HG03139 (cell line): ENCODE measurements around the gene TGFB1.
"Not testable (repeated sequence)": the region's sequence is repeated elsewhere in the genome, so short reads cannot be mapped to it uniquely, and the experiment has no call there.

Experiments used
- ATAC-seq: cut with Tn5 transposase; IDR thresholded peaks from one replicate; pipeline ENCODE4 v1.9.1; 2021; ENCODE audit not compliant: unreplicated experiment

The TGFB1 gene

GRCh38 chr19:41304706-41305483, 48.8 kb downstream of the TGFB1 start:
- ATAC-seq = no peak

DNA sequence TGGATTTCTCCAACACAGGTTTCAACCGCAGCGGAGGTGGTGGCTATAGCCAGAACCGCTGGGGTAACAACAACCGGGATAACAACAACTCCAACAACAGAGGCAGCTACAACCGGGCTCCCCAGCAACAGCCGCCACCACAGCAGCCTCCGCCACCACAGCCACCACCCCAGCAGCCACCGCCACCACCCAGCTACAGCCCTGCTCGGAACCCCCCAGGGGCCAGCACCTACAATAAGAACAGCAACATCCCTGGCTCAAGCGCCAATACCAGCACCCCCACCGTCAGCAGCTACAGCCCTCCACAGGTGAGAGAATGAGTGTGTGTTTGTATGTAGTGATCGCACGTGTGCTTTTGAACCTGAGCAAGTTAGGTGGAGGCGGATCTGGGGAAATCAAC, 49.8 kb downstream of the TGFB1 start:
- ATAC-seq = no peak

- no peak for ATAC-seq
Measured at GRCh38 chr19:41302624-41303351, 50.9 kb downstream of the TGFB1 start.

GRCh38 chr19:41300555-41300954, 53.2 kb downstream of the TGFB1 start:
- no peak for ATAC-seq

- no peak for ATAC-seq
Measured at GRCh38 chr19:41299755-41300089, 54.0 kb downstream of the TGFB1 start.

DNA sequence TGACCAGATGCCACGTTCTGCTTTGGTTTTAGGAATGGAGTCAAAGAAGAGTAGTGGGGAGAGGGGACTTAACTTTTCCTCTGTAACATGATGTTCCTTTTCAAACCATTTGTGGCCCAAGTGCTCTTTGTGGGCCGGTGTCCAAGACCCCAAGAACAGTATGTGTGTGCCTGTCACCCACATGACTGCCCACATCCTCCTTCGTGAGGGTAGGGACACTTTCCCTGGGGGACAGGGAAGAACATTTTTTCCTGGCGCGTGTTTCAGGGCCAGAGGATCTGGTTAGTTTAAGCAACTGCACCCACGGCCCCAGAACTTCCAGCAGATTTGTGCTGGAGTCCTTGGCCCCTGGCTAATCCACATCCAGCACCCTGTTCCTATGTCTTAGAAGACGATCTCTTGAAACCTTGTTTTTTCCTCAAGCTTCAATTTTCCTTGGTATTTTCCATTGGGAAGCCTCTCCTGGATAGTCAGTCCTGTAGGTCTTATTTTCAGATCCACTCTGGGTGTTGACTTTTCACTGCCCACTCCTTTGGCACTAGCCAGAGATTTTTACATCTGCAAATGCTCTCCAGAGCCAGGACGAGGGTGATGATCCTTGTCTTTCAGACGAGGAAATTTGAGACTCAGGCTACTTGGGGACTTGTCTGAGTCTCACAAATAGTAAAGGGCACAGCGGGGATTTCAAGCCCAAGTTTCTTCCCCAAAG, 54.5 kb downstream of the TGFB1 start:
- no peak for ATAC-seq

DNA sequence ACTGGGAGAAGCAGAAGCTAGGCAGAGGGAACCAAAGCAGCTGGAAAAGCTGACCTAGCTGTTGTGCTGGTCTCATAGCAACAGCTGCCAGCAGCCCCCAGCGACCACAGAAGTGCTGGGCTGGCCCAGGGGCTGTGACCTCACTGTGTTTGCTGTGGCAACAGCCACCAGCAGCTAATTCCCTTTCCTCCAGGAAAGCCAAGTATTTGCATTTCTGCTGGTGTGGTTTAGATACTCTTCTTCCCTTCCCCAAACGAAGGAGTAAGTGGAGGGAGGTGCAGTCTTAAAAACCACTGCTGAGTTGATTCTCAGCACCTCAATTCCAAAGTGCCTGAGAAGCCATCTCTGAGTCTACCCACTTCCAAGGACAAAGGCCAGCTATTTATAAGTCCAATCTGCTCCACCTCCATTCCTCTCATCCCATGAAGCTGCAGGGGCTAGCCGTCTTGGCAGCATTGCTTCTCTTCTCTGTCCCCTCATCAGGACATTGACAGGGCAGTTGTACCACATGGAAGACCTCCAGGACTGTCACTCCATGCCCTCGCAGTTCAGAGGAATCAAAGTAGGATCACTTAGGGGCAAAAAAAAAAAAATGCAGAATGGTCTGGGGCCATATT, 55.3 kb downstream of the TGFB1 start:
- ATAC-seq = no peak

GRCh38 chr19:41297628-41298347, 55.9 kb downstream of the TGFB1 start:
- peak; percentile 60 for ATAC-seq

- ATAC-seq = no peak
Measured at GRCh38 chr19:41296433-41296871, 57.3 kb downstream of the TGFB1 start.

GRCh38 chr19:41295499-41295898, 58.2 kb downstream of the TGFB1 start:
- no peak for ATAC-seq

DNA sequence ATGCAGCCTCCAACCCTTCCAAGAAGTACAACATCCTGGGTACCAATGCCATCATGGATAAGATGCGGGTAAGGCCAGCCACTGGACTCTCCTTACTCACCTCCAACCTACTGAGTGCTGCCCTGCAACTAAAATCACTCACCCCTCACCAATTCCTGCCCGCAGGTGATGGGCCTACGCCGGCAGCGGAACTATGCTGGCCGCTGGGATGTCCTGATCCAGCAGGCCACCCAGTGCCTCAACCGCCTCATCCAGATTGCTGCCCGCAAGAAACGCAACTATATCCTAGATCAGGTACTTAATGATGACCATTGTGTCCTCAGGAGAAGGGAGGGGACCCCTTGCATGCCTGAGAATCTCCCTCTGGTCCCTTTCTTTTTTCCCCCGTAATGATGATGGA, 59.3 kb downstream of the TGFB1 start:
- no peak for ATAC-seq

GRCh38 chr19:41289814-41290213, 63.9 kb downstream of the TGFB1 start:
- ATAC-seq = not testable (repeated sequence)

DNA sequence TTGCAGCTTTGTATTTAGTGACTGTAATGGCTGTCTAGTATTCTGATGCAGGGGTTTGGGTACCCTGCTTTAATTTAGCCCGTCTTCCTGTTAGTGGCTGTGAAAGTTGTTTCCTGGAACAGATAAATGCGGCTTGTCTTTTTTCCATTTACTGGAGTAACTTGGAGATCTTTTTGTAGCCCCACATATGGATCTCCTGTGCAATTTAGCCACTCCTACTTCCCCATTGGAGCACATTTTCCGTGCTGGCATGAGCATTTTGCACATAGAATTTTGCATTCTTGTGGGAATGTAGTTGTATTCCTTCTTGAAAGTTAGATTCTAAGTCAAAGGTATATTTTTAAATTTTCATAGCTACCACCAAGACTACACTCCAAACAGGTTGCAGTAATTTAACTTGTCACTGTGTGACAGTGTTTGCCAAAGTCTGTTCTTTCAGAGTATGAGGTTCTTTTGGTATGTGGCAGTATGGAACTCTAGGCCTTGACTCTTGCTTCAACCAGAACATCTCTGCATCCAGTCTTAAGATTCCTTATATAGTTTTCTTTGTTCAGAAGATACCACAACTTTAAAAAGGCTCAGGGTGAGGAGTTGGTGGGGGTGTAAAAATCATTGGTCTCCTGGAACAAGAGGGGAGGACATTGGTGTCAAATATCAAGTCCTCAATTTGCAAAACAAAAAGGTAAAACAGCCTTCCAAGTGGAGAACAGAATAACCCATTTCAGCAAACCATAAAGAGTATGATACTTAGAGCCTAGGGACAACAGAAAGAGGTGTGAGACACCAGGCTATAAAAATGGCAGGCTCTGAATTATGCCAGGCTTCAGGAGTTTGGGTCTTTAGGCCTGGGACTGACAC, 64.8 kb downstream of the TGFB1 start:
- ATAC-seq = no peak
